Ureter (tissue), 1 donor: ENCODE measurements around the gene RPL13A. TPM values are rescaled to one million over a fixed set of nuclear protein-coding genes. Genes with fewer than 3 reads are reported as not detected.

Experiments used
- total RNA-seq: library from RNA; stranded (reverse); gene quantifications from one replicate; pipeline ENCODE4 v1.2.4, GENCODE V29; 2023
- donor health status: DM: yes; HTN: yes; CAD: no.

The RPL13A gene
- total RNA-seq, 1 donor from 2014 or later = 3,508 TPM

Other genes with a start within 250 kb of the RPL13A start
- 2.2 TPM for gene SLC6A16, start 162.4 kb upstream of the RPL13A start, total RNA-seq
- gene CD37, start 152.2 kb upstream of the RPL13A start, total RNA-seq = 11.0 TPM
- gene TEAD2, start 125.2 kb upstream of the RPL13A start, total RNA-seq = 22.9 TPM
- gene DKKL1, start 123.7 kb upstream of the RPL13A start, total RNA-seq = 0.62 TPM
- not detected for gene KASH5, start 99.4 kb upstream of the RPL13A start, total RNA-seq
- not detected for gene PTH2, start 64.2 kb upstream of the RPL13A start, total RNA-seq
- gene GFY, start 62.2 kb upstream of the RPL13A start, total RNA-seq = not detected
- 0.55 TPM for gene SLC17A7, start 46.1 kb upstream of the RPL13A start, total RNA-seq
- 47.4 TPM for gene PIH1D1, start 35.8 kb upstream of the RPL13A start, total RNA-seq
- 24.0 TPM for gene ALDH16A1, start 34.4 kb upstream of the RPL13A start, total RNA-seq
- gene FLT3LG, start 13.4 kb upstream of the RPL13A start, total RNA-seq = 12.7 TPM
- gene RPS11, start 8.8 kb downstream of the RPL13A start, total RNA-seq = 1,912 TPM
- gene FCGRT, start 25.1 kb downstream of the RPL13A start, total RNA-seq = 106 TPM
- gene RCN3, start 40.4 kb downstream of the RPL13A start, total RNA-seq = 18.6 TPM
- 35.6 TPM for gene NOSIP, start 92.9 kb downstream of the RPL13A start, total RNA-seq
- gene PRRG2, start 93.7 kb downstream of the RPL13A start, total RNA-seq = 13.2 TPM
- gene PRR12, start 103.6 kb downstream of the RPL13A start, total RNA-seq = 40.6 TPM
- 59.1 TPM for gene RRAS, start 152.5 kb downstream of the RPL13A start, total RNA-seq
- 55.7 TPM for gene SCAF1, start 154.6 kb downstream of the RPL13A start, total RNA-seq
- gene IRF3, start 178.2 kb downstream of the RPL13A start, total RNA-seq = 108 TPM
- 12.6 TPM for gene BCL2L12, start 178.3 kb downstream of the RPL13A start, total RNA-seq
- gene PRMT1, start 189.7 kb downstream of the RPL13A start, total RNA-seq = 166 TPM
- 4.1 TPM for gene ADM5, start 202.0 kb downstream of the RPL13A start, total RNA-seq
- gene CPT1C, start 203.5 kb downstream of the RPL13A start, total RNA-seq = 3.1 TPM